ENCODE data around the gene EDARADD.
"Not testable (repeated sequence)": the region's sequence is repeated elsewhere in the genome, so short reads cannot be mapped to it uniquely, and the experiment has no call there.

- not testable (repeated sequence) for TF ChIP-seq CTCF (CRISPR knock-in tag; IDR thresholded peaks at IDR 0.05); CREB1 (IDR thresholded peaks at IDR 0.05); CREB1 (CRISPR knock-in tag; IDR thresholded peaks at IDR 0.05); CEBPB (IDR thresholded peaks at IDR 0.05; ENCODE audit: borderline replicate concordance, low read depth, low read length); USF2 (IDR thresholded peaks at IDR 0.05; ENCODE audit: low read depth, low read length); USF2 (CRISPR knock-in tag; IDR thresholded peaks at IDR 0.05; ENCODE audit: borderline replicate concordance)
Observed at GRCh38 chr1:236366681-236367080, 27.4 kb upstream of the EDARADD start.

Measured in HepG2 (cell line).